ENCODE results near the gene C5orf63.
"Not testable (repeated sequence)": the region's sequence is repeated elsewhere in the genome, so short reads cannot be mapped to it uniquely, and the experiment has no call there.

DNA sequence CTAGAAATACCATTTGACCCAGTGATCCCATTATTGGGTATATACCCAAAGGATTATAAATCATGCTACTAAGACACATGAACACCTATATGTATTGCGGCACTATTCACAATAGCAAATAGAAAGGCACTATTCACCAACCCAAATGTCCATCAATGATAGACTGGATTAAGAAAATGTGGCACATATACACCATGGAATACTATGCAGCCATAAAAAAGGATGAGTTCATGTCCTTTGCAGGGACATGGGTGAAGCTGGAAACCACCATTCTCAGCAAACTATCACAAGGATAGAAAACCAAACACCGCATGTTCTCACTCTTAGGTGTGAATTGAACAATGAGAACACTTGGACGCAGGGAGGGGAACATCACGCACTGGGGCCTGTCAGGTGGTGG lies 56.6 kb downstream of the C5orf63 start:
- TF ChIP-seq, protein P1, sequence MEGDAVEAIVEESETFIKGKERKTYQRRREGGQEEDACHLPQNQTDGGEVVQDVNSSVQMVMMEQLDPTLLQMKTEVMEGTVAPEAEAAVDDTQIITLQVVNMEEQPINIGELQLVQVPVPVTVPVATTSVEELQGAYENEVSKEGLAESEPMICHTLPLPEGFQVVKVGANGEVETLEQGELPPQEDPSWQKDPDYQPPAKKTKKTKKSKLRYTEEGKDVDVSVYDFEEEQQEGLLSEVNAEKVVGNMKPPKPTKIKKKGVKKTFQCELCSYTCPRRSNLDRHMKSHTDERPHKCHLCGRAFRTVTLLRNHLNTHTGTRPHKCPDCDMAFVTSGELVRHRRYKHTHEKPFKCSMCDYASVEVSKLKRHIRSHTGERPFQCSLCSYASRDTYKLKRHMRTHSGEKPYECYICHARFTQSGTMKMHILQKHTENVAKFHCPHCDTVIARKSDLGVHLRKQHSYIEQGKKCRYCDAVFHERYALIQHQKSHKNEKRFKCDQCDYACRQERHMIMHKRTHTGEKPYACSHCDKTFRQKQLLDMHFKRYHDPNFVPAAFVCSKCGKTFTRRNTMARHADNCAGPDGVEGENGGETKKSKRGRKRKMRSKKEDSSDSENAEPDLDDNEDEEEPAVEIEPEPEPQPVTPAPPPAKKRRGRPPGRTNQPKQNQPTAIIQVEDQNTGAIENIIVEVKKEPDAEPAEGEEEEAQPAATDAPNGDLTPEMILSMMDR (optimal IDR thresholded peaks at IDR 0.05 in 1 of 3, IDR thresholded peaks at IDR 0.05 in 1 of 3, conservative IDR thresholded peaks at IDR 0.05 in 1 of 3; ENCODE audit: extremely low read depth in 1 of 3, insufficient read depth in 2 of 3, low read length in 3 of 3) = not testable (repeated sequence)
- TF ChIP-seq EZH2 (IDR thresholded peaks at IDR 0.05; ENCODE audit: low read length) = not testable (repeated sequence)
